ENCODE measurements around the gene GRK6. TPM values are rescaled to one million over a fixed set of nuclear protein-coding genes. Genes with fewer than 3 reads are reported as not detected.

GRK6 gene
- total and polyA plus RNA-seq, 9 of the 15 experiments (the other 6 are each of a cell fraction or from before 2014, with no cell fraction given), result 0.63 to 122 (median 44.5) TPM

DNA sequence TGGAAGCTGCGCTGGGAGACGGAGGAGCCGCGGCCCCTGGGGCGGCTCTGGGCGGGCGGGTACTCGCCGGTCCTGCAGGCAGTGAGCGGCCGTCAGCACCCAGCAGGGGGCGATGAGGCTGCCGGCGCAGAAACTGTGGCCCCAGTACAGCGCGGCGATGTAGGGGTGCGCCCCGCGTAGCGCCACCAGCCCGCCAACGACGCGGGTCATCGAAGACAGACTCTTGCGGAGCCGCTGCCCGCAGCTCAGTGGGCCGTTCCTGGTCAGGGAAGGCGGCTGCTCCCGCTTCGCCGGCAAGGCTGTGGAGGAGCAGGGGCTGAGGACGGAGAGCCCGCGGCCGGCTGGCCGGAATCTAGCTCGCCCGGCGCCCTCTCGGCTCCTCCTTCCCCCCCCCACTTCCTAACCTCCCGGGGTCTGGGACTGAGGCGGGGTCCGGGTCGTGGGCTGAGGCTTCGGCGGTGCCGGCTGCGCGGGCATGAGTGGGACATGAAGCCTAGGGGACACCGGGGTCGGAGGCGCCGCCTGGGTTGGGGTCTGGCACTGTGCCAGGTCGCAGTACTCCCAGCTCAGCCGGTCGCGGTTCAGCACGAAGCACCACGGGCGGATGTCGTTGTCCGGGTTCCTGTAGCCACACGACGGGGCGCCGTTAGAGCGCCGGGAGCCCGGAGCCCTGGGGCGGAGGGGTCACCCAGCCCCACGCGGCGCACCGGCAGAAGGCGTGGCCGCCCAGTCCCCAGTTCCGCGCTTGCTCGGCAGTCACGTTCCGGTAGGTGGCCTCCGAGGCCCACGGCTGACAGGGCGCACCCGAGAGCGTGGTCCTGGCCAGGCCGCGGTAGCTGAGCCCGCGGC is 22.5 kb upstream of the GRK6 start:
- ATAC-seq, result peak; percentile 96
- TF ChIP-seq CREM (IDR thresholded peaks at IDR 0.05; ENCODE audit: low read depth), result peak; percentile 84
- TF ChIP-seq MYNN (IDR thresholded peaks at IDR 0.05), result peak; percentile 70
- TF ChIP-seq MYNN (CRISPR knock-in tag; IDR thresholded peaks at IDR 0.05), result no peak
- peak; percentile 94 to 95 for TF ChIP-seq RAD21 (CRISPR knock-in tag; conservative IDR thresholded peaks at IDR 0.05 in 1 of 2, IDR thresholded peaks at IDR 0.05 in 1 of 2)
- peak in 1 of 2 experiments; percentile 80; a peak in 2 of 4 replicates for TF ChIP-seq TEAD1 (CRISPR knock-in tag; IDR thresholded peaks at IDR 0.05)
- TF ChIP-seq EZH2 (IDR thresholded peaks at IDR 0.05; ENCODE audit: borderline replicate concordance, low read depth, low read length), result no peak
- TF ChIP-seq CXXC5 (CRISPR knock-in tag; IDR thresholded peaks at IDR 0.05), result peak; percentile 76
- TF ChIP-seq SRSF1 (IDR thresholded peaks at IDR 0.05; ENCODE audit: low read depth, low read length), result no peak
- TF ChIP-seq, protein P1, sequence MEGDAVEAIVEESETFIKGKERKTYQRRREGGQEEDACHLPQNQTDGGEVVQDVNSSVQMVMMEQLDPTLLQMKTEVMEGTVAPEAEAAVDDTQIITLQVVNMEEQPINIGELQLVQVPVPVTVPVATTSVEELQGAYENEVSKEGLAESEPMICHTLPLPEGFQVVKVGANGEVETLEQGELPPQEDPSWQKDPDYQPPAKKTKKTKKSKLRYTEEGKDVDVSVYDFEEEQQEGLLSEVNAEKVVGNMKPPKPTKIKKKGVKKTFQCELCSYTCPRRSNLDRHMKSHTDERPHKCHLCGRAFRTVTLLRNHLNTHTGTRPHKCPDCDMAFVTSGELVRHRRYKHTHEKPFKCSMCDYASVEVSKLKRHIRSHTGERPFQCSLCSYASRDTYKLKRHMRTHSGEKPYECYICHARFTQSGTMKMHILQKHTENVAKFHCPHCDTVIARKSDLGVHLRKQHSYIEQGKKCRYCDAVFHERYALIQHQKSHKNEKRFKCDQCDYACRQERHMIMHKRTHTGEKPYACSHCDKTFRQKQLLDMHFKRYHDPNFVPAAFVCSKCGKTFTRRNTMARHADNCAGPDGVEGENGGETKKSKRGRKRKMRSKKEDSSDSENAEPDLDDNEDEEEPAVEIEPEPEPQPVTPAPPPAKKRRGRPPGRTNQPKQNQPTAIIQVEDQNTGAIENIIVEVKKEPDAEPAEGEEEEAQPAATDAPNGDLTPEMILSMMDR (IDR thresholded peaks at IDR 0.05 in 2 of 3, conservative IDR thresholded peaks at IDR 0.05 in 1 of 3; ENCODE audit: insufficient read depth in 2 of 3, low read depth in 1 of 3, low read length in 3 of 3), result peak; percentile 81 to 96 (median 94)
- no peak for TF ChIP-seq ZNF212 (CRISPR knock-in tag; IDR thresholded peaks at IDR 0.05)
- TF ChIP-seq, protein P2, sequence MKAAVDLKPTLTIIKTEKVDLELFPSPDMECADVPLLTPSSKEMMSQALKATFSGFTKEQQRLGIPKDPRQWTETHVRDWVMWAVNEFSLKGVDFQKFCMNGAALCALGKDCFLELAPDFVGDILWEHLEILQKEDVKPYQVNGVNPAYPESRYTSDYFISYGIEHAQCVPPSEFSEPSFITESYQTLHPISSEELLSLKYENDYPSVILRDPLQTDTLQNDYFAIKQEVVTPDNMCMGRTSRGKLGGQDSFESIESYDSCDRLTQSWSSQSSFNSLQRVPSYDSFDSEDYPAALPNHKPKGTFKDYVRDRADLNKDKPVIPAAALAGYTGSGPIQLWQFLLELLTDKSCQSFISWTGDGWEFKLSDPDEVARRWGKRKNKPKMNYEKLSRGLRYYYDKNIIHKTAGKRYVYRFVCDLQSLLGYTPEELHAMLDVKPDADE (conservative IDR thresholded peaks at IDR 0.05; ENCODE audit: control insufficient read depth, low read depth, low read length), result peak; percentile 85
- no peak for TF ChIP-seq PHTF2 (CRISPR knock-in tag; IDR thresholded peaks at IDR 0.05)
- TF ChIP-seq YY1 (IDR thresholded peaks at IDR 0.05; ENCODE audit: borderline replicate concordance in 1 of 3, control insufficient read depth in 1 of 3, extremely low read depth in 1 of 3, insufficient read depth in 3 of 3, insufficient read length in 1 of 3, insufficient replicate concordance in 2 of 3, low read depth in 1 of 3, low read length in 2 of 3), result peak; percentile 60 to 94 (median 89)
- no peak for TF ChIP-seq SP2 (IDR thresholded peaks at IDR 0.05; ENCODE audit: extremely low read depth, low read depth, low read length, poor library complexity, severe bottlenecking)
- TF ChIP-seq ASH1L (IDR thresholded peaks at IDR 0.05; ENCODE audit: borderline replicate concordance, low read depth, partially characterized antibody), result no peak
- TF ChIP-seq ZNF696 (CRISPR knock-in tag; conservative IDR thresholded peaks at IDR 0.05), result no peak

More for the DNA sequence above, 22.5 kb upstream of the GRK6 start:
- BruUV-seq (replicated peaks), result no TSS peak
- no peaks in the 10 kb centered on the region for H3K9me1 ChIP-seq (ENCODE audit: control insufficient read depth, insufficient read depth, low read length)
- no peaks in the 10 kb centered on the region for H3K36me3 ChIP-seq (ENCODE audit: control insufficient read depth, insufficient read depth, low read length)
- H4K20me1 ChIP-seq (replicated peaks; ENCODE audit: control insufficient read depth, insufficient read depth, low read length), result no peaks in the 10 kb centered on the region
- peaks cover 10 to 48% of the 10 kb centered on the region in 2 experiments for H3K4me1 ChIP-seq (replicated peaks in 1 of 2; ENCODE audit: control insufficient read depth in 2 of 2, insufficient read depth in 2 of 2, low read length in 2 of 2)
- H3K27ac ChIP-seq (ENCODE audit: extremely low read depth, low read depth, low read length), result peak overlapping the region; percentile 86
- peaks cover 4% of the 10 kb centered on the region; the same call in 1 of the 3 replicates for H3K79me2 ChIP-seq (ENCODE audit: control insufficient read depth, insufficient read depth, low read length)
- peak; percentile 94 to 95 (median 94) for DNase-seq (ENCODE audit: extremely low read depth in 1 of 4, low spot score in 3 of 4)
- no peaks in the 10 kb centered on the region for H3K9me3 ChIP-seq (replicated peaks; ENCODE audit: control insufficient read depth, insufficient read depth, low read depth, low read length)
- under 1% methylated on average over 75 of the region's 93 CpGs for WGBS (ENCODE audit: insufficient coverage, low coverage, missing lambda C conversion rate)
- intact Hi-C loops (cut with micrococcal nuclease) (loop anchor here (1.0 to 2.0 kb wide), 2 partner anchors 50 to 97 kb away; no protein-coding TSS in a partner anchor), in situ Hi-C loops (cut with MboI) (no loop called here)
- peak overlapping the region; percentile 98 for H2AFZ ChIP-seq (ENCODE audit: low read depth, low read length)
- FAIRE-seq, result peak; percentile 86
- ChIA-PET POLR2A (interaction anchor here (0.6 to 2.5 kb wide), 32 partner anchors 8 to 346 kb away, joined by 3 to 19 read pairs (median 5); partner anchors contain the start of genes LMAN2 and PDLIM7), CTCF (ENCODE audit: low intra/inter-chr PET ratio) (interaction anchor here (0.8 to 4.0 kb wide), 5 partner anchors 43 to 98 kb away, joined by 3 to 107 read pairs (median 7); partner anchors contain the start of gene PRR7)
- peak overlapping the region; percentile 83 to 92 for H3K9ac ChIP-seq (ENCODE audit: insufficient read depth in 1 of 2, low read depth in 2 of 2, low read length in 2 of 2)
- no peaks in the 10 kb centered on the region for H3K27me3 ChIP-seq (ENCODE audit: control insufficient read depth in 2 of 2, insufficient read depth in 2 of 2, low read length in 2 of 2)
- peak overlapping the region; percentile 62 for H3K4me3 ChIP-seq
- H3K4me2 ChIP-seq (ENCODE audit: insufficient read depth, low read length), result peak overlapping the region; percentile 80

Data from K562 (cell line).